ENCODE data around the gene STEAP1. TPM values are rescaled to one million over a fixed set of nuclear protein-coding genes. Genes with fewer than 3 reads are reported as not detected.
"Not testable (repeated sequence)": the region's sequence is repeated elsewhere in the genome, so short reads cannot be mapped to it uniquely, and the experiment has no call there.

The STEAP1 gene
- total and polyA plus RNA-seq, 9 of the 15 experiments (the other 6 are each of a cell fraction or from before 2014, with no cell fraction given): 2.7 to 6.8 (median 5.1) TPM

- H2AFZ ChIP-seq (ENCODE audit: low read depth, low read length); H3K4me1 ChIP-seq (replicated peaks in 1 of 2; ENCODE audit: control insufficient read depth in 2 of 2, insufficient read depth in 2 of 2, low read length in 2 of 2); H3K4me2 ChIP-seq (ENCODE audit: insufficient read depth, low read length); H4K20me1 ChIP-seq (replicated peaks; ENCODE audit: control insufficient read depth, insufficient read depth, low read length); DNase-seq (ENCODE audit: extremely low read depth in 1 of 4, low spot score in 3 of 4); BruUV-seq (replicated peaks); FAIRE-seq; H3K79me2 ChIP-seq (ENCODE audit: control insufficient read depth, insufficient read depth, low read length); H3K4me3 ChIP-seq; H3K9me1 ChIP-seq (ENCODE audit: control insufficient read depth, insufficient read depth, low read length); H3K27me3 ChIP-seq (ENCODE audit: control insufficient read depth in 2 of 2, insufficient read depth in 2 of 2, low read length in 2 of 2); H3K36me3 ChIP-seq (ENCODE audit: control insufficient read depth, insufficient read depth, low read length); CTCF ChIA-PET (ENCODE audit: low intra/inter-chr PET ratio); H3K9ac ChIP-seq (ENCODE audit: insufficient read depth in 1 of 2, low read depth in 2 of 2, low read length in 2 of 2); H3K27ac ChIP-seq (ENCODE audit: extremely low read depth, low read depth, low read length); POLR2A ChIA-PET; ATAC-seq; H3K9me3 ChIP-seq (replicated peaks; ENCODE audit: control insufficient read depth, insufficient read depth, low read depth, low read length): not testable (repeated sequence)
- in situ Hi-C loops (cut with MboI): loop anchor here (25.0 kb wide), 1 partner anchor 1910 kb away; no protein-coding TSS in a partner anchor
- WGBS (ENCODE audit: insufficient coverage, low coverage, missing lambda C conversion rate): 4% methylated on average over 12 of the region's 14 CpGs
- intact Hi-C loops (cut with micrococcal nuclease): loop anchor here (10.0 kb wide), 1 partner anchor 63 kb away; no protein-coding TSS in a partner anchor
Observed at GRCh38 chr7:90147079-90147960, 6.9 kb upstream of the STEAP1 start.

- H3K27me3 ChIP-seq (ENCODE audit: control insufficient read depth in 2 of 2, insufficient read depth in 2 of 2, low read length in 2 of 2); H4K20me1 ChIP-seq (replicated peaks; ENCODE audit: control insufficient read depth, insufficient read depth, low read length); H3K4me1 ChIP-seq (replicated peaks in 1 of 2; ENCODE audit: control insufficient read depth in 2 of 2, insufficient read depth in 2 of 2, low read length in 2 of 2); H3K9me3 ChIP-seq (replicated peaks; ENCODE audit: control insufficient read depth, insufficient read depth, low read depth, low read length); H3K9me1 ChIP-seq (ENCODE audit: control insufficient read depth, insufficient read depth, low read length); BruUV-seq (replicated peaks); H3K79me2 ChIP-seq (ENCODE audit: control insufficient read depth, insufficient read depth, low read length); H3K4me2 ChIP-seq (ENCODE audit: insufficient read depth, low read length); FAIRE-seq; H3K4me3 ChIP-seq; H2AFZ ChIP-seq (ENCODE audit: low read depth, low read length); H3K9ac ChIP-seq (ENCODE audit: insufficient read depth in 1 of 2, low read depth in 2 of 2, low read length in 2 of 2); POLR2A ChIA-PET; H3K27ac ChIP-seq (ENCODE audit: extremely low read depth, low read depth, low read length); H3K36me3 ChIP-seq (ENCODE audit: control insufficient read depth, insufficient read depth, low read length): not testable (repeated sequence)
- peak; percentile 50; the same call in 2 of the 3 replicates for ATAC-seq
- TF ChIP-seq CTCF (IDR thresholded peaks at IDR 0.05 in 2 of 3, conservative IDR thresholded peaks at IDR 0.05 in 1 of 3; ENCODE audit: insufficient read depth in 2 of 3, low read depth in 1 of 3, low read length in 3 of 3) (peak; percentile 36 to 53 (median 42); a peak in 5 of 6 replicates), RAD21 (CRISPR knock-in tag; conservative IDR thresholded peaks at IDR 0.05 in 1 of 2, IDR thresholded peaks at IDR 0.05 in 1 of 2) (peak; percentile 28 to 59; a peak in 3 of 4 replicates)
- peak in 1 of 4 experiments; percentile 49 for DNase-seq (ENCODE audit: extremely low read depth in 1 of 4, low spot score in 3 of 4)
- CTCF ChIA-PET (ENCODE audit: low intra/inter-chr PET ratio): interaction anchor here (0.7 kb wide), 1 partner anchor 1608 kb away, joined by 5 read pairs; no protein-coding TSS in a partner anchor
- in situ Hi-C loops (cut with MboI) (loop anchor here (25.0 kb wide), 1 partner anchor 1912 kb away; no protein-coding TSS in a partner anchor), intact Hi-C loops (cut with micrococcal nuclease) (loop anchor here (2.0 to 10.0 kb wide), 2 partner anchors 65 to 1603 kb away; no protein-coding TSS in a partner anchor)
Observed at GRCh38 chr7:90149428-90149827, 4.8 kb upstream of the STEAP1 start.
